ENCODE measurements around the gene UBE3A.

UBE3A gene

GRCh38 chr15:25329696-25330095 lies 109.1 kb downstream of the UBE3A start:
- DNase-seq = no peak

- no peak for DNase-seq
Observed at GRCh38 chr15:25327686-25328085, 111.1 kb downstream of the UBE3A start.

DNA sequence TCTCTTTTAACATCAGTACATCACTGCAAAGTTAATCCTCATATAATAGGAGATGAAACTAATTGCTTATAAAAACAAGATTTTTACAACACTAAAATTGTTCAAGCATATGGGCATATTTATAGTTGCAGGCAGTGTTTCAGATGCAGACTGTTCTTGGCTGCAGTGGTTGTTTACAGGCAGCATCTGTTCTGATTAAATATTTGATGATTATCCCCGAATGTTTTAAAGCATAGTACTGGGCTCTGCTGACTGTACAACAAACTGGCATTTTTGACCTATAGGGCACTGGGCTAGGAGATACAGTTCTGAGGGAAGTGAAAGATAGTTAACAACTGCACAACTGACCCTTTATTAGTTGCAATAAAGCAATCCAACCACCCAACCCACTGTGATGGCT lies 113.6 kb downstream of the UBE3A start:
- DNase-seq = no peak

DNA sequence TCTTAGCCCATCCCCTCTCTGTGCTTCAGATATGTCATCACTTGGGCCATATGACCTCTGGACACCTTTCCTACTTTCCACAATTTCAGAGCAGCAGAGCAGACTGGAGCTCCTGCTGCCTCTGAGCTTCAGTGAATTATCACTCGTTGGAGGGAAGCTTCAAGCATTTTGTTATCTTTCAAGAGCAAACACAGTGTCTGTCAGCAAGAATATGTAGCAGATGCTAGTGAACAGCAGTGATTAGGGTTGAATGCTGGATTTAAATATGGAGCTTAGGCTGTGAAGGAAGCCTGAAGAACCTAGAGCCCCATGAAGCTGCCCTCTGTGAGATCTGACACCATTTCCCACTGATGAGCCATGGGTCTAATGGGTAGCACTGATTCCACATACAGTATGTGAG lies 115.4 kb downstream of the UBE3A start:
- no peak for DNase-seq

GRCh38 chr15:25287823-25288222 lies 151.0 kb downstream of the UBE3A start:
- DNase-seq = no peak

Data from suppressor macrophage (primary cell).